Measurements from ENCODE around the gene MYBPC2. TPM values are rescaled to one million over a fixed set of nuclear protein-coding genes. Genes with fewer than 3 reads are reported as not detected.

The MYBPC2 gene
- total RNA-seq, 1 donor from 2014 or later = 0.12 TPM

GRCh38 chr19:50475736-50476223, 43.1 kb downstream of the MYBPC2 start:
- no peak overlapping the region for H3K27ac ChIP-seq
- intact Hi-C loops (cut with DNase I) = no loop called here
- H3K27me3 ChIP-seq = no peaks in the 10 kb centered on the region
- peaks cover 20% of the 10 kb centered on the region for H3K36me3 ChIP-seq
- no peak for ATAC-seq
- peak overlapping the region; percentile 98 for H3K4me3 ChIP-seq
- no peak for DNase-seq
- H3K9me3 ChIP-seq = no peaks in the 10 kb centered on the region
- TF ChIP-seq CTCF (IDR thresholded peaks at IDR 0.05) = no peak
- H3K4me1 ChIP-seq = peaks cover 16% of the 10 kb centered on the region

GRCh38 chr19:50476224-50476906, 43.7 kb downstream of the MYBPC2 start, which contains the start of the genes EMC10 and GARIN5A:
Gene EMC10, plus strand, starts transcription at chr19:50476507. Its CDS starts 38 bp downstream, at chr19:50476545.
Gene GARIN5A, minus strand, starts transcription at chr19:50476848. Its CDS starts 460 bp downstream, at chr19:50476388.
- ATAC-seq = peak; percentile 96
- H3K4me3 ChIP-seq = peak within 1 kb of the TSS; percentile 98

GRCh38 chr19:50476907-50477238, 44.2 kb downstream of the MYBPC2 start:
- DNase-seq = no peak
- H3K9me3 ChIP-seq = no peaks in the 10 kb centered on the region
- H3K27me3 ChIP-seq = no peaks in the 10 kb centered on the region
- H3K4me3 ChIP-seq = peak overlapping the region; percentile 98
- no peak for TF ChIP-seq CTCF (IDR thresholded peaks at IDR 0.05)
- peaks cover 31% of the 10 kb centered on the region for H3K36me3 ChIP-seq
- intact Hi-C loops (cut with DNase I) = no loop called here
- peaks cover 16% of the 10 kb centered on the region for H3K4me1 ChIP-seq
- no peak for ATAC-seq
- H3K27ac ChIP-seq = peak overlapping the region; percentile 86

More at GRCh38 chr19:50476224-50476906, 43.7 kb downstream of the MYBPC2 start, which contains the start of the genes EMC10 and GARIN5A:
- Histone ChIP-seq H3K9me3 (no peaks in the 10 kb centered on the region), H3K4me1 (peaks cover 16% of the 10 kb centered on the region), H3K27ac (peak within 1 kb of the TSS; percentile 86), H3K36me3 (peaks cover 26% of the 10 kb centered on the region), H3K27me3 (no peaks in the 10 kb centered on the region)
- DNase-seq = peak; percentile 97
- no peak for TF ChIP-seq CTCF (IDR thresholded peaks at IDR 0.05)
- intact Hi-C loops (cut with DNase I) = no loop called here

- Histone ChIP-seq H3K27me3 (no peaks in the 10 kb centered on the region), H3K27ac (no peak overlapping the region), H3K4me1 (peaks cover 16% of the 10 kb centered on the region), H3K9me3 (no peaks in the 10 kb centered on the region), H3K4me3 (peak overlapping the region; percentile 98), H3K36me3 (peaks cover 39% of the 10 kb centered on the region)
- peak; percentile 32 for DNase-seq
- TF ChIP-seq CTCF (IDR thresholded peaks at IDR 0.05) = no peak
- ATAC-seq = no peak
- intact Hi-C loops (cut with DNase I) = no loop called here
Observed at GRCh38 chr19:50477751-50478515, 45.2 kb downstream of the MYBPC2 start.

GRCh38 chr19:50478901-50479715, 46.4 kb downstream of the MYBPC2 start:
- no peak overlapping the region for H3K4me3 ChIP-seq
- DNase-seq (peak; percentile 63), ATAC-seq (no peak)
- H3K9me3 ChIP-seq = no peaks in the 10 kb centered on the region
- no peak overlapping the region for H3K27ac ChIP-seq
- no peaks in the 10 kb centered on the region for H3K27me3 ChIP-seq
- TF ChIP-seq CTCF (IDR thresholded peaks at IDR 0.05) = peak; percentile 26
- peaks cover 16% of the 10 kb centered on the region for H3K4me1 ChIP-seq
- intact Hi-C loops (cut with DNase I) = no loop called here
- peaks cover 50% of the 10 kb centered on the region for H3K36me3 ChIP-seq

Measured in upper lobe of right lung (tissue), 1 donor.